Small intestine (tissue), 7 donors: ENCODE data around the gene MAP4K4. TPM values are rescaled to one million over a fixed set of nuclear protein-coding genes. Genes with fewer than 3 reads are reported as not detected.

Experiments used
- DNase-seq, 2 donors: peaks; one replicate each; pipeline versions ENCODE4 v3.0.0 to v3.0.0-alpha.2; 2013
- FAIRE-seq: peaks from 2 replicates; lab custom pipeline; 2012; peaks lifted over from hg19 to GRCh38; lab: Jason Lieb, UNC
- H3K27ac ChIP-seq, 3 donors: one replicate each; pipeline ENCODE4 v1.5.1; 2013; ENCODE audit warnings: low read length in 2 of 3, mild to moderate bottlenecking in 2 of 3, control low read depth in 1 of 3, inconsistent platforms in 1 of 3, low read depth in 1 of 3, moderate library complexity in 1 of 3
- H3K27me3 ChIP-seq, 3 donors: one replicate each; pipeline ENCODE4 v1.6.1; 2013; ENCODE audit warnings: low read length in 3 of 3, inconsistent platforms in 1 of 3; ENCODE audit not compliant: control insufficient read depth in 3 of 3, insufficient read depth in 3 of 3
- H3K36me3 ChIP-seq, 3 donors: one replicate each; pipeline ENCODE4 v1.6.1; 2013; ENCODE audit warnings: low read length in 3 of 3, inconsistent platforms in 1 of 3, low read depth in 1 of 3, mild to moderate bottlenecking in 1 of 3, moderate library complexity in 1 of 3; ENCODE audit not compliant: control insufficient read depth in 3 of 3, insufficient read depth in 2 of 3
- H3K4me1 ChIP-seq, 3 donors: one replicate each; pipeline ENCODE4 v1.6.1; 2013; ENCODE audit warnings: low read length in 2 of 3, inconsistent platforms in 1 of 3, low read depth in 1 of 3, mild to moderate bottlenecking in 1 of 3, moderate library complexity in 1 of 3; ENCODE audit not compliant: control insufficient read depth in 3 of 3, insufficient read depth in 2 of 3
- H3K4me3 ChIP-seq, 3 donors: one replicate each; pipeline ENCODE4 v1.5.1; 2013; ENCODE audit warnings: low read length in 3 of 3, control low read depth in 1 of 3, inconsistent platforms in 1 of 3, low read depth in 1 of 3, mild to moderate bottlenecking in 1 of 3, moderate library complexity in 1 of 3
- H3K9me3 ChIP-seq, 2 donors: one replicate each; pipeline ENCODE4 v1.6.1; 2013; ENCODE audit warnings: low read depth in 1 of 2, low read length in 1 of 2; ENCODE audit not compliant: control insufficient read depth in 2 of 2, insufficient read depth in 1 of 2
- whole genome bisulfite sequencing, 3 donors: extraction: QIAGEN DNeasy Blood & Tissue Kit; methylation state at CpG; one replicate each; pipeline ENCODE4 v1.1.7; 2013; 5-methylcytosine and 5-hydroxymethylcytosine counted together
- polyA plus RNA-seq, 4 donors: library from polyadenylated mRNA; stranded (reverse) in 3 of 4; unstranded in 1 of 4; fragments of 200-250 nt in 3 of 4; fragments of 120-200 nt in 1 of 4; gene quantifications; one replicate each; pipeline versions ENCODE4 v1.2.1 to v1.2.3, GENCODE V29; 2013
- donor health status: healthy with polysubstance abuse.
- donor health status: control.
- donor health status: control.
- donor health status: Bipolar disorder and iron deficiency.
- donor health status: healthy.

The MAP4K4 gene
- polyA plus RNA-seq, 4 donors = 8.5 to 26.5 (median 13.8) TPM

DNA sequence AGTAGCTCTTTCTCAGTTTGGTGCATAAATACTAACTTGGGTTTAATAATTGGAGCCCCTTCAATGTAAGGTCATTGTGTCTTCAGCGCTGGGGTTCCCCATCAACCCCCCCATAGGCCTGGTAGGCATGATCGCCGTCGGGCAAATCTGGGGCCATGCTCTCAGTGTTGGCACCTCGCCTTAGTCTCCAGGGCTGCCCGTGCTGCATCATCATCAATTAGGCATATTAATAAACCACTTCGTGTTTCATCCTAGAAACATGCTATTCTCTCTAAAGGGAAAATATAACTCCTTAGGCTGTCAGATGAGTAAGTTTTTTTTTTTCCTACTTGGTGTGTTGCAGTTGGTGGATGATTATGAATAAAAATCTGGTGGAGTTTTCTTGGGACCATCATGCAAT, 197.5 kb downstream of the MAP4K4 start:
- Histone ChIP-seq H3K27me3 (no peaks in the 10 kb centered on the region), H3K4me3 (no peak overlapping the region), H3K9me3 (no peaks in the 10 kb centered on the region), H3K4me1 (no peaks in the 10 kb centered on the region), H3K27ac (no peak overlapping the region), H3K36me3 (peaks cover 0 to 9% (median 4%) of the 10 kb centered on the region in 3 donors)
- DNase-seq = no peak
- 93 to 97% (median 95%) methylated on average over 7 of the region's 7 CpGs for WGBS, 3 donors
- no peak for FAIRE-seq

DNA sequence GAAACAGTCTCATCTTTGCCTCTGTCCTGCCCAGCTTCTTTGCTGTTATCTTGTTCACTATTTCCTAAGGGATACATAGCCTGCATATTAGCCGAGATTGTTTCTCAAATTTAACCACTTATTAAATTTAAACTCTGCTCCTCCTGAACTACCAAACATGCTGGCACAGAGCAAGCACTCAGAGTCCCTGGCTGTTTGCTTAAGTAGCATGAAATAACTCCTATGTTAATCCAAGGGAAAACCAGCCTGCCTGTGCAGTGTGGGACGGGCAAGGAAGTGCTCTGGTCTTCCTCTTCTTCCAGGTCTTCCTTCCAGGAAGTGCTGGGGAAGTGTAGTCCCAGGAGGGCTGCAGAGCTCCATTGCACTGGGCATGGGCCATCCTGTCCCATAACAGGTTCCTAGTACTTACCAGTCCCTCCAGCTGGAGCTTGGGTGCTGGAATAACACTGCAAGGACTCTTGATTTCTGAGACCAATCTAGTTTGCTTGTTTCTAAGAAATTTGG, 198.4 kb downstream of the MAP4K4 start:
- H3K27me3 ChIP-seq = no peaks in the 10 kb centered on the region
- no peaks in the 10 kb centered on the region for H3K9me3 ChIP-seq
- H3K27ac ChIP-seq = no peak overlapping the region
- WGBS, 3 donors = 88 to 91% (median 89%) methylated on average over 2 of the region's 2 CpGs
- peaks cover 0 to 8% (median 4%) of the 10 kb centered on the region in 3 donors for H3K36me3 ChIP-seq
- no peak overlapping the region for H3K4me3 ChIP-seq
- H3K4me1 ChIP-seq = no peaks in the 10 kb centered on the region
- no peak for FAIRE-seq
- DNase-seq = no peak

DNA sequence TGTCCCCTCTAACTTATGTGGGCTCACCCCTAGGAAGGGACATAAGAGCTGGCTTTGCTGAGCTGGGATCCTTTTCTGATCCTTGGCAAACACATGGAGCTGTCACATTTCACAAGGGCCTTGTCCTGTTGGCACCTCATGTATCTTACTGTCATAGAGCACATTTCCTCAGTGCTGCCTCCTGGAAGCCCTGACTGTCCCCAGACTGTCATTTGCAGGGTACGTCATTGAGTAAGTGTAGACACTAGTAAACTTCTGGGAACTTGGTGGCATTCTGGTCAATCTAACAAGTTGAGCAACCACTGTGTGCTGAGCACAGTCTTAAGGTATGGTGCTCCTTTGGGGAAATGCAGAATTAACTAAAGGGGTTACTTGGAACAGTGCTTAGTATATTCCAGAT, 199.8 kb downstream of the MAP4K4 start:
- H3K9me3 ChIP-seq = peaks cover 0 to 4% of the 10 kb centered on the region in 2 donors
- no peak for FAIRE-seq
- WGBS, 3 donors = 94 to 100% (median 97%) methylated on average over 1 of the region's 1 CpG
- H3K27ac ChIP-seq = no peak overlapping the region
- DNase-seq = no peak
- no peak overlapping the region for H3K4me3 ChIP-seq
- peaks cover 0 to under 1% (median 0%) of the 10 kb centered on the region in 3 donors for H3K27me3 ChIP-seq
- H3K36me3 ChIP-seq = peaks cover 0 to 4% (median 0%) of the 10 kb centered on the region in 3 donors
- H3K4me1 ChIP-seq = no peaks in the 10 kb centered on the region

DNA sequence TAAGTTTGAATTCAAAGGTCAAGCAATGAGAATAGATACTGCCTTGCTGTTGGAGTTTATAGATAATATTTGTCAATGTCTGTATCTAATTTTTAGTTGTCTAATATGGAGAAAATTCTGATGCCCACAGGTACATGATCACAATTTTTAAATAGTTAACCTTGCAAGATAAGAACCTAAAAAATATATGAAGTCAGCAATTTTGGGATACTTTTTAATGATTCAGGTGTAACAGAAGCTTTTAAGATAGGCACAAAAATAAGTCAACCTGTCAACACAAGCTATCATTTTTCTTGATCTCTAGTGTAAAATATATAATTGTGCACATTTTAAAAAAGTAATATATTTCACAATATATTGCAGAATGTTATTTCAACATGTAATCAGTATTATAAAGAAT, 201.8 kb downstream of the MAP4K4 start:
- Histone ChIP-seq H3K4me3 (no peak overlapping the region), H3K9me3 (peaks cover 0 to 6% of the 10 kb centered on the region in 2 donors), H3K4me1 (no peaks in the 10 kb centered on the region), H3K27ac (no peak overlapping the region), H3K27me3 (peaks cover 0 to 3% (median 0%) of the 10 kb centered on the region in 3 donors), H3K36me3 (peaks cover 0 to 2% (median 0%) of the 10 kb centered on the region in 3 donors)
- no peak for FAIRE-seq
- no peak for DNase-seq

DNA sequence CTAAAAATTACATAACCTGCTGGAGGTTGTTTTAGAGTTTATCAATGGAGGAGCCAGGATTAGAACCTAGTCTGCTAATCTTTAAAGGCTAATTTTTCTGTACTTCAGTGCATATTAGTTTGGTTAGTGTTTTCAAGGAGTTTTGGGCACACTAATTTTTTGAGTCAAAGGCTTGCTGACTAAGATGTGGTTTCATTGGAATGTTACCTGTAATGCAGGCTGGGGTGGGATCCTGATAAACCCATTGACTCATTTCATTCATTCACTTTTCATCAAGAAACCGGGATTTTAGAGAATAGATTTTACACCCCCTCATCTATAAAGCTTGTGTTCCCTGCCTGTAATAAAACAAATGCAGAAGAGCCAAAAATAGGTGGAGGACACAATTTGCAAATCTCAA, 202.4 kb downstream of the MAP4K4 start:
- H3K9me3 ChIP-seq = peaks cover 0 to 6% of the 10 kb centered on the region in 2 donors
- H3K27ac ChIP-seq = no peak overlapping the region
- H3K4me1 ChIP-seq = no peaks in the 10 kb centered on the region
- DNase-seq (no peak), FAIRE-seq (no peak)
- H3K27me3 ChIP-seq = peaks cover 0 to 3% (median 0%) of the 10 kb centered on the region in 3 donors
- 75 to 89% (median 81%) methylated on average over 1 of the region's 1 CpG for WGBS, 3 donors
- peaks cover 0 to 2% (median 0%) of the 10 kb centered on the region in 3 donors for H3K36me3 ChIP-seq
- H3K4me3 ChIP-seq = no peak overlapping the region

DNA sequence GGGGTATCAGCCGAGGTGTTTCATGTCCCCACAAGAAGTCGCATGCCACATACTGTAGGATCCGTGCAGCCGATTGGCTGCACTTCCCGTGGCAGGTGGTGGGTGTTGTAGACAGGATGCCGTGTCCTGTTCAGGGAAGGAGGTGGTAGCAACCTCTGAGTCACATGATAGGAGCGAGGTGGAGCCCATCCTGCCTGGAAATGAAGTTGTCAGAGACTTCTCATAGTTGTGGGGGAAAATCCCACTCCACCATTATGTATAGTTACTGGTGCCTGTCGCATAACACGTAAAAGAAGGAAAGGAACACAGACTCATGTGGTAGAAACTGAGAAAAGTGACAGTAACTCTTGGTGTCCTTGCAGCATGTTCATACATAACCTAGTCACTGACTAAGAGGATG, 202.9 kb downstream of the MAP4K4 start:
- FAIRE-seq (no peak), DNase-seq (no peak)
- Histone ChIP-seq H3K27me3 (peaks cover 0 to 3% (median 0%) of the 10 kb centered on the region in 3 donors), H3K9me3 (peaks cover 0 to 6% of the 10 kb centered on the region in 2 donors), H3K4me1 (no peaks in the 10 kb centered on the region), H3K4me3 (no peak overlapping the region), H3K36me3 (peaks cover 0 to 2% (median 0%) of the 10 kb centered on the region in 3 donors), H3K27ac (no peak overlapping the region)
- 75 to 84% (median 76%) methylated on average over 9 of the region's 9 CpGs for WGBS, 3 donors

DNA sequence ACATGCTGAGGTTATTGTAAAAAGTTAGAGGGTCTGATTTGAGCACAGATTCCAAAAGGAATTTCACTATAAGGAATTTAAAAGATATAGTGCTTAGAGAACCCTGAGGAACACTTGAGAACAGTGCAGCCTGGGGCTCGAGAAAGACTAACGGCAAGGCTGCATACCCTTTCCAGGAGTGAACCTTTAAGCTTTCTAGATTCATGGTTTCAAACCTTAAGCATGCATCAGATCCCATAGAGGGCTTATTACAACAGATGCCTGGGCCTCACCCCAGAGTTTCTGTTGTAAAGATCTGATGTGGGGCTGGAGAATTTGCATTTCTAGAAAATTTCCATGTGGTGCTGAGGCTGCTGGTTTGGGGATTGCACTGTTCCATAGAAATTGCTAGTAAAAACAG, 203.7 kb downstream of the MAP4K4 start:
- no peak for FAIRE-seq
- WGBS, 3 donors = 78 to 93% (median 90%) methylated on average over 2 of the region's 2 CpGs
- no peak overlapping the region for H3K4me3 ChIP-seq
- DNase-seq = no peak
- H3K4me1 ChIP-seq = no peaks in the 10 kb centered on the region
- peaks cover 0 to 15% of the 10 kb centered on the region in 2 donors for H3K9me3 ChIP-seq
- H3K27ac ChIP-seq = no peak overlapping the region
- H3K36me3 ChIP-seq = no peaks in the 10 kb centered on the region
- peaks cover 0 to 3% (median 0%) of the 10 kb centered on the region in 3 donors for H3K27me3 ChIP-seq

DNA sequence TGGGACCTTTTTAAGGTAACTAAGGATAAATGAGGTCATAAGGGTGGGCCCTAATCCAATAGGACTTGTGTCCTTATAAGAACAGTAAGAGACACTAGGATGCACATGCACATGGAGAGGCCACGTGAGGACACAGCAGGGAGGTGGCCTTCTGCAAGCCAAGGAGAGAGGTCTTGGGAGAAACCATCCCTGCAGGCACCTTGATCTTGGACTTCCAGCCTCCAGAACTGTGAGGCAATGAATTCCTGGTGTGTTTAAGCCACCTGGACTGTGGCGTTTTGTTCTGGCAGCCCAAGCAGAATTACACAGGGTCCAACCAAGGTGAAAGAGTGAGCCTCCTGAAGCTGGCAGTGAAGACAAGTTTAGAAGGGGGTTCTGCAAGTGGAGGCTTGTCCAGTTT, 204.7 kb downstream of the MAP4K4 start:
- Histone ChIP-seq H3K27ac (no peak overlapping the region), H3K9me3 (peaks cover 0 to 19% of the 10 kb centered on the region in 2 donors), H3K27me3 (peaks cover 0 to 3% (median 0%) of the 10 kb centered on the region in 3 donors), H3K4me1 (no peaks in the 10 kb centered on the region), H3K36me3 (no peaks in the 10 kb centered on the region), H3K4me3 (no peak overlapping the region)
- no peak for FAIRE-seq
- no peak for DNase-seq
- 86 to 96% (median 86%) methylated on average over 2 of the region's 2 CpGs for WGBS, 3 donors

DNA sequence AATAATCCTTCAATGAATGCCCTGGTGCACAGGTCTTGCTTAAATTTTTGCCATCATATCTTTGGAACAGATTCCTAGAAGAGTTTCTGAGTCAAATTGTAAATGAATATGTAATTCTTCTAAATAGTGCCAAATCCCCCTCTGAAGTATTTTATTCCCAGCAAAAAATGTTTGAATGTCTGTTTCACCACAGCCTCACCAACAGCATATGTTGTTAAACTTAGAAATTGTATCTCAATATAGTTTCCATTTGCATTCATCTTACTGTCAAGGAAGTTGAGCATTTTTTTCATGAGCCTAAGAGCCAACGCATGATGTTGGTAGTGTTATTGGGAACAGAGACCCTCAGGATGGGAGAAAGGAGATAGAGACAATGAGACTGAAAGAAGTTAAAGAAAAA, 207.4 kb downstream of the MAP4K4 start:
- FAIRE-seq = no peak

More for the DNA sequence above, 207.4 kb downstream of the MAP4K4 start:
- Histone ChIP-seq H3K4me3 (no peak overlapping the region), H3K27me3 (peaks cover 0 to 3% (median 0%) of the 10 kb centered on the region in 3 donors), H3K4me1 (no peaks in the 10 kb centered on the region), H3K36me3 (no peaks in the 10 kb centered on the region), H3K9me3 (peaks cover 0 to 24% of the 10 kb centered on the region in 2 donors), H3K27ac (no peak overlapping the region)
- WGBS, 3 donors = 90 to 94% (median 93%) methylated on average over 1 of the region's 1 CpG
- no peak for DNase-seq
